Measurements from ENCODE around the gene HMCES. TPM values are rescaled to one million over a fixed set of nuclear protein-coding genes. Genes with fewer than 3 reads are reported as not detected.
"Not testable (repeated sequence)": the region's sequence is repeated elsewhere in the genome, so short reads cannot be mapped to it uniquely, and the experiment has no call there.

Gene HMCES
- polyA plus RNA-seq, 12 donors, result 21.7 to 28.6 (median 24.6) TPM; not detected in 1

DNA sequence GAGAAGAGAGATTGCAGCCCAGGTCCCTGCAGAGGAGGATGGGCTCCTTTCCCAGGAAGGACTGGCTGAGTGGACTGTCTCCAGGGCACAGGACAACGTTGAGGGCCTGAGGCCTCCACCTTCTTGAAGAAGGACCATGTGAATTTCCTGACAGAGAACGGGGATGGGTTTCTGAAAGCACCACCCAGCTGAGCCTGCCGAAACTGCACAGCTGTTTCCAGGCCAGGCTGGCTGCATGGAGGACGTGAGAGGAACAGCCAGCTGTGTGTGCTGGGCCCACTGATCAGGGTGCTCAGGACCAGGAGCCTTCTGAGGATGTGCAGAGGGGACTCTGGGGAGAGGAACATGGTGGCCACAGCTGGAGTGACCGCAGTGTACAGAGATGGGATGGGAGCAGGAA, 39.2 kb downstream of the HMCES start:
- DNase-seq, result no peak

- no peak for DNase-seq
Observed at GRCh38 chr3:129318921-129319320, 40.3 kb downstream of the HMCES start.

DNA sequence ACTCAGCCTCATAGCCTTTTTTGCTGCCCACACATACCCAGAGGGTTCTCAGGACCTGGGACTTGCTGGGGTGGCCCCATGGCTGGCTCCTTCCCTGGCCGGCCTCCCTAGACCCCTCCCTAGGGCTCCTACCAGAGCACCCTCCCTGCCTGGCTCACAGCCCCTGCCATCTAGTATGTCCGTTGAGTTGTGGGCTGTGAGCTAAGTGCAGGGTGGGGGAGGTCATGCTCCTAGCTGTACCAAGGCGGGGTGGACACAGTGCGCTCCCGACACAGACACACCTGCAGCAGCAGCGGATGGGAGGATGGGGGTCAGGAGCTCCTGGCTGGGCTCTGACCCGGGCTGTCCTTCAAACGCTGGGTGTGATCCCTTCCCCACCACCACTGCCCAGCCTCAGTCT, 41.6 kb downstream of the HMCES start:
- no peak for DNase-seq

GRCh38 chr3:129320825-129321487, 42.3 kb downstream of the HMCES start:
- no peak for DNase-seq

DNA sequence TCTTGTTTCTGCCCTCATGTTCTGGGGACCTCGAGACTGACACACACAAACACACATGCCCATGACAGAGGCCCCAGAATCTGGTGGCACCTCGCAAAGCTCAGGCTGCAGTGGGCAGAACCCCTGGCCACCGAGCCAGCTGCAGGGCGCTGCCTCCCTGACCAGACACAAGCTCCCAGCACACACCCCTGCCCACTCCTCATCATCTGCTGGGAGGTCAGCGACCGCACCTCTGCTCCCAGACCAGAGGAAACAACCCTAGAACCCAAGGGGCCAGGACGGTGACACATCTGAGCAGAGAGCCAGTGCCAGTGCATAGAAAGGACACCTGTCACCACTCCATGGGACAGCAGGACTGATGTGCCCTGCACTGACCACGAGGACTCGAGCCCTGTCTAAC, 43.2 kb downstream of the HMCES start:
- no peak for DNase-seq

- DNase-seq, result no peak
Observed at GRCh38 chr3:129323651-129324294, 45.1 kb downstream of the HMCES start.

- no peak for DNase-seq
Observed at GRCh38 chr3:129324855-129325254, 46.2 kb downstream of the HMCES start.

- DNase-seq, result no peak
Observed at GRCh38 chr3:129325383-129325782, 46.7 kb downstream of the HMCES start.

GRCh38 chr3:129326138-129326537, 47.5 kb downstream of the HMCES start:
- no peak for DNase-seq

DNA sequence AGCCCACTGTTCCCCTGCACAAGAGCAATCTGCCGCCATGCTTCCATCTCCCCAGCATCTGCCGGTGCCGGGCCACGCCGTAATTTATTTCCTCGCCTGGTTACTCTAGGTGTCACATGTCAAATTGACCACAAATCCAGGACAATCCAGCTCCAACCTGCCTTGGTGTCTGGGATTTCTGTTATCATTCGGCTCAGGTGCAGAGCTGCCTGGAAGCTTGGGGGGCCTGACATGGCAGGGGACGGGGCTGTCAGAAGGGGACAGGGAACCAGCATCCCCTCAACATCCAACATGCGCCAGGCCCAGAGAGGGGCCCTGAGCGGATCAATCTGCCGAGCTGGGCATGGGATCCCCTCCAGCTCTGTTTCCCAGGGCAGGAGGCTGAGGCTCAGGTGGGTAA, 47.9 kb downstream of the HMCES start:
- no peak for DNase-seq

- DNase-seq, result no peak
Observed at GRCh38 chr3:129327510-129327909, 48.8 kb downstream of the HMCES start.

GRCh38 chr3:129329858-129330257, 51.2 kb downstream of the HMCES start:
- no peak for DNase-seq

DNA sequence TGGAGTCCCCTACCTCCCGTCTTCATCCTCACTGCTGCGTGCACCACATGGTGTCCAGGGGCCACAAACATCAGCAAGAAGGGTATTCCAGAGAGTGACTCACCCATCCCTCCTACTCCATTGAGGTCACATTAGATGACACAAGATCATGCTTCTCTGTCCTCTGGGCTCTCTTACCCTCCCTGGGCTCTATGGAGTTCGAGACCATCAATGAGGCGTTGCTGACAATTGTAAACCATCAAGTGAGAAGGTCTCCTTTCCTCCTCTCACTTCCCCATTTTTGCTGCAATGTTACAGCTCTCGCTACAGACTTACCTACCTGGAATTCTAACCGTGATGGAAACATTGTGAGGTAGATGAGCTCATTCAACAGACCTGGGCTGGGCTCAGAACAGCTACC, 51.7 kb downstream of the HMCES start:
- no peak for DNase-seq

DNA sequence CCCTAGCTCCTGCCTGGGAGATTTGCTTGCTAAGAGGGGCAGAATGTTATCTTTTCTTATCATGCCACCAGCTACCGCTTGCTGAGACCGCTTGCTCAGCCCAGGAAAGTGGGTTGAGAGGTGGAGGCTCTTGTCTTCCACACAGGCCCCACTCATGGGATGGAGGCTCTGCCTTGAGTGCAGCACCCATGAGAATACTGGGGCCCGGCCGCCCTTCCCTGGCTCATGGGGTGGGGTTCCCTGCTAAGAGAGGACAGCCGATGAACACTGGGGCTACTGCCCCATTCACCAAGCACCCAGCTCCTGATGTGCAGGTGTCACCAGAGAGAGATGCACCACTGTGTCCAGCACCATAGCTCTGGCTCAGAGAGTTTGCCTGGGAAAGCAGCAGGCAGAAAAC, 55.2 kb downstream of the HMCES start:
- no peak for DNase-seq

DNA sequence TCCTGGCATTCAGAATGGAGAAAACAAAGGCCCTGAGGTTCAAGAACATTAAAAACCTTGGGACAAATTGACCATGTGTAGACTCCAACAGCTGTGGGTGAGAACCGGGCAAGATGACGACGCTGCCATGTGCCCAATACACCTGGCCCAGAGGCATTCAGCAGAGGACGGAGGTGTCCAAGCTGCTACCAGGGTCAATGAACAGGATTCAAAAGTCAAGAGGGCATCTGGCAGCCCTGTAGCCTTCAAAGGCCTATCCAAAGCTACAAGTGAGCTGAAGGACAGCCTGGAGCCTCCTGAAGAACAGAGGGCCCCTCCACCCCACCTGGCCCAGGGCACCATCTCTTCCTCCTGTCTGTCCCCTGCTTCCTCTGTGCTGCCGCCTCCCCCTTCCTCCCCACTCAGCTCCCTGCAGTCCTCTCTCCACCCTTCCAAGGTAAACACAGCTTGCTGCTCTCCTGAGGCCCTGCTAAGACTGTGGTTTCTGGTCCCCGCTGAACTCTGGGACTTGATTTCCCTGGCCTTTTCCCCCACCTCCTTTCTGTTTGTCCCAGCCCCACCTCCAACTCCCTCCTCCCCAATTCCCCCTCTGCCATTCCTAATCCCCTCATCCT, 57.5 kb downstream of the HMCES start:
- no peak for DNase-seq

DNA sequence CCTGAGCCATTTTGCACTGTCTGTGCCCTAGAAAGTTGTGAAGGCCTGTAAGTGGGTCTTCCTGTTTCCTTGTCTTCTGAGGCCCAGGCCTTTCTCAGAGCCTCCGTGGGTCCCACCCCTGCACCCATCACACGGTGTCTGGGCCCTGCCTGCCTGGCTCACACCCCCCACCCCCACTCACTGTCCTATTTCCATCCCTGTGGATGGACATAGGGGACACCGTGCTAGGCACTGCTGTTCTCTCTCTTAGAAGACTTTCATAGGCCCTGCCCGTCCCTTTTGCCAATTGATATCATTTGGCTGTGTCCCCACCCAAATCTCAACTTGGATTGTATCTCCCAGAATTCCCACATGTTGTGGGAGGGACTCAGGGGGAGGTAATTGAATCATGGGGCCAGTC, 59.0 kb downstream of the HMCES start:
- not testable (repeated sequence) for DNase-seq

- DNase-seq, result not testable (repeated sequence)
Observed at GRCh38 chr3:129339186-129339585, 60.5 kb downstream of the HMCES start.

DNA sequence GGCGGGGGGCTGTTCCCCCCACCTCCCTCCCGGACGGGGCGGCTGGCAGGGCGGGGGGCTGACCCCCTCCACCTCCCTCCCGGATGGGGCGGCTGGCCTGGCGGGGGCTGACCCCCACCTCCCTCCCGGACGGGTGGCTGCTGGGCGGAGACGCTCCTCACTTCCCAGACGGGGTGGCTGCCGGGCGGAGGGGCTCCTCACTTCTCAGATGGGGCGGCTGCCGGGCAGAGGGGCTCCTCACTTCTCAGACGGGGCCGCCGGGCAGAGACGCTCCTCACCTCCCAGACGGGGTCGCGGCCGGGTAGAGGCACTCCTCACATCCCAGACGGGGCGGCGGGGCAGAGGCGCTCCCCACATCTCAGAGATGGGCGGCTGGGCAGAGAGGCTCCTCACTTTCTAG, 61.2 kb downstream of the HMCES start:
- DNase-seq, result not testable (repeated sequence)

DNA sequence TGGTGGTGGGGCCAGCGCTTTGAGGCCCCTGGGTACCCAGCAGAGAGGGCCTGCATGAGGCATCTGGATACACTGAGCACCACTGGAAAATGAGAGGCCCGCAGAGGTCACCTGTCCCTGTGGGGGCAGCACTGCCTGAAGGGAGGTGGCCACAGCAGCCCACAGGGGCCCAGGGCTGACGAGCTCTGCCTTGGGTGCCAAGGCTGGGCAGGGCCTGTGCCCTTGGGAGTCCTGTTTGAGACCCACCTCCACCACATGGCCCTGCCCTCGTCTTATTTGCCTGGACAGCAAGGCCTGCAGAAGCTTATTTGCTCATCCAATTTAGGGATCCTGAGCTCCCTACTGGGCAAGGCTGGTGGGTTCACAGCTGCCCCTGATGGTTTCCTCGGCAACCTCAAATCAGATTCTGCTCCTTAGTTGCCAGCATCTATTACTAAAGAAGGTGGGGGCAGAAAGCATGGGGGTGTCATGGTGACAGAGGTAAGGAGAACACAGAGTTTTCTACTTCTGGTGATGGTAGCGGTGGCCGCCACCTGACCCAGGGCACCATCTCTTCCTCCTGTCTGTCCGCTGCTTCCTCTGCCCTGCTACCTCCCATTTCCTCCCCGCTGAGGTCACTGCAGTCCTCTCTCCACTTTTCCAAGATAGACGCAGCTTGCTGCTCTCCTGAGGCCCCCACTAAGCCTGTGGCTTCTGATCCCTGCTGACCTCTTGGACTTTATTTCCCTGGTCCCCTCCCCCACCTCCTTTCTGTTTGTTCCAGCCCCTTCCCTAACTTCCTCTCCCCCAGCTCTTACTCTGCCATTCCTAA, 62.9 kb downstream of the HMCES start:
- DNase-seq, result no peak

DNA sequence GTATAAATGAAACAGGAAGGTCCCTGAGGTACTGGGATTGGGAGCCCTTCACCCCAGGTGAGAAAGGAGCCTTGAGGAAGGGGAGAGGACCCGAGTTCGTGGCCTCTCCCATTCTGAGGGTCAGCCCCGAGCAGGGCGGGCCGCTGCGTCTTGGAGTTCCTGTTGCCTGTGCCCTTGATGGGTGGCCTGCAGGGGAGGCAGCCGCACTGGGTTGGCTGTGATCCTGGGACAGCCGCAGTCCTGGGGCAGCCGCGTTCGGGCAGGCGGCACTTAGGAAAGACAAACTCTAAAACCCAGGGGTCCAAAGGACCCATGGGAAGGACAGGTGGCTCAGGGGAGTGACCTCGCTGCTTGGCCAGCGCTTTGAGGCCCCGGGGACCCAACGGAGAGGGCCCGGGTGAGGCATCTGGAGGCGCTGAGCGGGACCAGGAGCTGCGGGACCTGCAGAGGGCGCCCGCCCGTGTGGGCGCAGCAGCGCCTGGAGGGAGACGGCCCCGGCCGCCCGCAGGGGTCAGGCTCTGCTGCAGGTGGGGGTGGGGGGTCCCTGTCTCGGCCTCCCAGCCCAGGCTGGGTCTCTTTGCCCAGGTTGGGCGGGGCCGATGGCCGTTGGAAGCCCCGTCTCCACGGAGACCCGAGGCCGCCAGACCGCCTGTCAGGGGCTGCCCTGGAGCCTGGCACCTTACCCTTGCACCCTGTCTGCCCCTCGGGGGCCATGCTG, 65.1 kb downstream of the HMCES start:
- DNase-seq, result no peak

DNA sequence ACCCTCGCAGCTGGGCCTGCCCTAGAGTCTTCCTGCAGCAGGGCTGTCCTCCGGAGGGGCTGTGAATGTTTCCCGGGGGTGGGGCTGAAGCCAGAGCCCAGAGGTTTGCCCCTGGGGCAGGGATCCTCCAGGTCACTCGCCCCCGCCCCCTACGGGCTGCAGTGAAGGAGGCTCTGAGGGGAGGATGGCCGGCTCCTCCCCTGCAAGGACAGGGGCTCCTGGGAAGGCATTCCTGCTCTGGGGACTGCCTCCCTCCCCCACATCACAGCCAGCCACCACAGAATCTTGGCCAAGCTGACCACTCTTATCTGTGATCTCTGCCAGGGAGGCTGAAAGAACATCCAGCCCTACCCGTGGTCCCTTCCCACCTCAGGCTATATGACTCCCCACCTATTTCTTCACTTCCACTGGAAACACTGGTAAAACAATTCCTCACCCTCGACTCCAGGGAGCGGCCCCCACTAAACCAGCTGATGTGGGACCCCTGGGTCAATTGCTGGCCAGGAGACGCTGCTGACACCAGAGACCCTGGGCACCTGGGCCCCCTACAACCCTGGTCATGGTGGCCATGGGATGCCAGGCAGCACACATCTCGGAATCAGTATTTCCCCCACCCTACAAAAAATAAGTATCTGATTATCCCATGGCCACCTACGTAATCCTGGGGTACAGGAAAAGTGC, 66.0 kb downstream of the HMCES start:
- DNase-seq, result no peak
